ENCODE measurements around the gene BMPR1A. TPM values are rescaled to one million over a fixed set of nuclear protein-coding genes. Genes with fewer than 3 reads are reported as not detected.

Gene BMPR1A
- total RNA-seq, 1 experiment from 2014 or later, result 21.4 TPM

GRCh38 chr10:86837663-86838062 lies 81.2 kb downstream of the BMPR1A start:
- TF ChIP-seq, protein P1, sequence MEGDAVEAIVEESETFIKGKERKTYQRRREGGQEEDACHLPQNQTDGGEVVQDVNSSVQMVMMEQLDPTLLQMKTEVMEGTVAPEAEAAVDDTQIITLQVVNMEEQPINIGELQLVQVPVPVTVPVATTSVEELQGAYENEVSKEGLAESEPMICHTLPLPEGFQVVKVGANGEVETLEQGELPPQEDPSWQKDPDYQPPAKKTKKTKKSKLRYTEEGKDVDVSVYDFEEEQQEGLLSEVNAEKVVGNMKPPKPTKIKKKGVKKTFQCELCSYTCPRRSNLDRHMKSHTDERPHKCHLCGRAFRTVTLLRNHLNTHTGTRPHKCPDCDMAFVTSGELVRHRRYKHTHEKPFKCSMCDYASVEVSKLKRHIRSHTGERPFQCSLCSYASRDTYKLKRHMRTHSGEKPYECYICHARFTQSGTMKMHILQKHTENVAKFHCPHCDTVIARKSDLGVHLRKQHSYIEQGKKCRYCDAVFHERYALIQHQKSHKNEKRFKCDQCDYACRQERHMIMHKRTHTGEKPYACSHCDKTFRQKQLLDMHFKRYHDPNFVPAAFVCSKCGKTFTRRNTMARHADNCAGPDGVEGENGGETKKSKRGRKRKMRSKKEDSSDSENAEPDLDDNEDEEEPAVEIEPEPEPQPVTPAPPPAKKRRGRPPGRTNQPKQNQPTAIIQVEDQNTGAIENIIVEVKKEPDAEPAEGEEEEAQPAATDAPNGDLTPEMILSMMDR (IDR thresholded peaks at IDR 0.05; ENCODE audit: unreplicated experiment), result no peak
- Mint-ChIP-seq H3K36me3 (ENCODE audit: insufficient read depth, unreplicated experiment) (no peaks in the 10 kb centered on the region), H3K9me3 (ENCODE audit: low read depth, unreplicated experiment) (no peaks in the 10 kb centered on the region), H3K27me3 (ENCODE audit: unreplicated experiment) (no peaks in the 10 kb centered on the region), H3K4me3 (ENCODE audit: low read depth, unreplicated experiment) (no peak overlapping the region), H3K4me1 (ENCODE audit: low read depth, unreplicated experiment) (no peaks in the 10 kb centered on the region), H3K27ac (ENCODE audit: unreplicated experiment) (no peak overlapping the region)
- CTCF ChIA-PET, result no interaction called here
- no TSS peak for BruUV-seq (replicated peaks)
- DNase-seq, result no peak
- intact Hi-C loops (cut with micrococcal nuclease; ENCODE audit: unreplicated experiment), result no loop called here

- Mint-ChIP-seq H3K9me3 (ENCODE audit: low read depth, unreplicated experiment) (no peaks in the 10 kb centered on the region), H3K4me1 (ENCODE audit: low read depth, unreplicated experiment) (no peaks in the 10 kb centered on the region), H3K27ac (ENCODE audit: unreplicated experiment) (no peak overlapping the region), H3K4me3 (ENCODE audit: low read depth, unreplicated experiment) (no peak overlapping the region), H3K36me3 (ENCODE audit: insufficient read depth, unreplicated experiment) (peaks cover 5% of the 10 kb centered on the region), H3K27me3 (ENCODE audit: unreplicated experiment) (no peaks in the 10 kb centered on the region)
- CTCF ChIA-PET, result no interaction called here
- intact Hi-C loops (cut with micrococcal nuclease; ENCODE audit: unreplicated experiment), result no loop called here
- TF ChIP-seq, protein P1 (IDR thresholded peaks at IDR 0.05; ENCODE audit: unreplicated experiment), result no peak
- BruUV-seq (replicated peaks), result no TSS peak
- DNase-seq, result no peak
These were observed 84.1 kb downstream of the BMPR1A start for GRCh38 chr10:86840498-86840897.

DNA sequence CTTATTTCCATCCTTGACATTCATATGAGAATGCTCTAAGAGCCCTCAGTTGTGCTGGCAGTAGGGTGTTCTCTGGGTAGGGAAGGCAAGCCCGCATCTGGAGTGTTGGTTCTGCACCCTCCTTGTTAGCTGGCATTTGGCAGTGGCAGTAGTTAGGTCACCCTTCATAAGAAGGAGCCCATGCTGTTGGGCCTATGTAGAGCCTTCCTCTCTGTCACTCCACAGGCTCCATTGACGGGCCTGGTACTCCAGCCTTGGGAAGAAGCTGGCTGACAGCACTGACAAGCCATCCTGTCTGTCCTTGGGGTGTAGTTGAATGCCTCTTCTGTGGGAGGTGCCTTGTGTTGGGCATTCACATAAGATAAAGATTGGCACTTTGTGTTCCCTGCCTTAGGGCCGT lies 89.7 kb downstream of the BMPR1A start:
- H3K27me3 Mint-ChIP-seq (ENCODE audit: unreplicated experiment), result no peaks in the 10 kb centered on the region
- BruUV-seq (replicated peaks), result no TSS peak
- H3K4me3 Mint-ChIP-seq (ENCODE audit: low read depth, unreplicated experiment), result no peak overlapping the region
- H3K4me1 Mint-ChIP-seq (ENCODE audit: low read depth, unreplicated experiment), result no peaks in the 10 kb centered on the region
- TF ChIP-seq, protein P1 (IDR thresholded peaks at IDR 0.05; ENCODE audit: unreplicated experiment), result no peak
- H3K27ac Mint-ChIP-seq (ENCODE audit: unreplicated experiment), result no peak overlapping the region
- intact Hi-C loops (cut with micrococcal nuclease; ENCODE audit: unreplicated experiment), result no loop called here
- no peak for DNase-seq
- CTCF ChIA-PET, result no interaction called here
- no peaks in the 10 kb centered on the region for H3K9me3 Mint-ChIP-seq (ENCODE audit: low read depth, unreplicated experiment)
- H3K36me3 Mint-ChIP-seq (ENCODE audit: insufficient read depth, unreplicated experiment), result peaks cover 5% of the 10 kb centered on the region

DNA sequence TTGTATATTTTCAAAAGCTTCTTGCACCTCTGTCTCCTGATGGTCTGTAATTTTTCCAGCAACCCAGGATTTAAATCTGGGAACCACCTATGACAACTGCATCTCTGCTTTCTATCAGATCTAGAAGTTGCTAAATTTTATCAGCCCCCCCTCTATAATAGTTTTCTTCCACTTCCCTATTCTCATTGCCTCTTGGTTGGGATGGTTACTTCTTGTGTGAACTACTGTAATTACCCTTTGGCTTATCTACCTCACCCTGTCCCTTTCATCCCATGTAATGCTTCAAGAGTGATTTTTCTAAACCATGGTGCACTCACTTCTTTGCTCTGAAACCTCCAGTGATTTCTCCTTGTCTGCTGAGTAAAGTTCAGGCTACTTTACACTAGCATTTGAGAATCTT lies 92.3 kb downstream of the BMPR1A start:
- H3K27me3 Mint-ChIP-seq (ENCODE audit: unreplicated experiment), result no peaks in the 10 kb centered on the region
- H3K36me3 Mint-ChIP-seq (ENCODE audit: insufficient read depth, unreplicated experiment), result peaks cover 6% of the 10 kb centered on the region
- no TSS peak for BruUV-seq (replicated peaks)
- TF ChIP-seq, protein P1 (IDR thresholded peaks at IDR 0.05; ENCODE audit: unreplicated experiment), result no peak
- no peak overlapping the region for H3K4me3 Mint-ChIP-seq (ENCODE audit: low read depth, unreplicated experiment)
- peaks cover 5% of the 10 kb centered on the region for H3K9me3 Mint-ChIP-seq (ENCODE audit: low read depth, unreplicated experiment)
- intact Hi-C loops (cut with micrococcal nuclease; ENCODE audit: unreplicated experiment), result no loop called here
- H3K4me1 Mint-ChIP-seq (ENCODE audit: low read depth, unreplicated experiment), result no peaks in the 10 kb centered on the region
- no peak overlapping the region for H3K27ac Mint-ChIP-seq (ENCODE audit: unreplicated experiment)
- CTCF ChIA-PET, result no interaction called here
- no peak for DNase-seq

All from Calu3 (cell line).